Measurements from ENCODE around the gene RGS1. TPM values are rescaled to one million over a fixed set of nuclear protein-coding genes. Genes with fewer than 3 reads are reported as not detected.
"Not testable (repeated sequence)": the region's sequence is repeated elsewhere in the genome, so short reads cannot be mapped to it uniquely, and the experiment has no call there.

RGS1 gene, protein sequence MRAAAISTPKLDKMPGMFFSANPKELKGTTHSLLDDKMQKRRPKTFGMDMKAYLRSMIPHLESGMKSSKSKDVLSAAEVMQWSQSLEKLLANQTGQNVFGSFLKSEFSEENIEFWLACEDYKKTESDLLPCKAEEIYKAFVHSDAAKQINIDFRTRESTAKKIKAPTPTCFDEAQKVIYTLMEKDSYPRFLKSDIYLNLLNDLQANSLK
- 1,368 TPM for total RNA-seq

DNA sequence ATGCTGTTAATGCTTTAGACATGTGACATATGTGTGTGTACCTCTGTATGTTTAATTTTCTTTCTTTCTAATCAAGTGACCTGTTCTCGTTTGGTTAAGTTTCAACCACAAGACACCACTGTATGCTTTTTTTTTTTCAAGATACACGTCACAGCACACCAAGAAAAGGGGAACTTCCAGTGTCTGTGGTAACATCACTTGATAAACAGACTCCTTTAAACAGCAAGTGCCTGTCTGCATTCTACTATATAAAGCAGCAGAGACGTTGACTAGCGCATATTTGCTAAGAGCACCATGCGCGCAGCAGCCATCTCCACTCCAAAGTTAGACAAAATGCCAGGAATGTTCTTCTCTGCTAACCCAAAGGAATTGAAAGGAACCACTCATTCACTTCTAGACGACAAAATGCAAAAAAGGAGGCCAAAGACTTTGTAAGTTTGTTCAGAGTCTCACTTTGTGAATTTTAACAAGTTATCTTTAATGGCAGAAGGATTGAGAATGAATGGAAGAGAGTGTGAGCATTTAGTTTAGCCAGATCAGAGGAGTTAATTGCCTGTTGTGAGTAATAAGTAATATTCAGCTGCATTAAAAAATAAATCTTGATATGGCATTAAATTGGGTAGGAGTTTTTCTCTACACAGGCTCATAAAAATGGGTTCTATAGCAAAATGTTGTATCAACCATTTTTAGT is at the start of gene RGS1:
Gene RGS1 (plus strand): TSS at position 275 of the 691 bp plus-strand sequence. CDS start 20 bp downstream, at position 295.
- no peaks in the 10 kb centered on the region for H3K27me3 ChIP-seq (ENCODE audit: insufficient read depth, low read length)
- peak within 1 kb of the TSS; percentile 4 for H3K4me3 ChIP-seq (ENCODE audit: low read length)
- H3K4me1 ChIP-seq (ENCODE audit: insufficient read depth, low read length): peaks cover 4% of the 10 kb centered on the region
- H3K9me3 ChIP-seq (ENCODE audit: low read depth, low read length): no peaks in the 10 kb centered on the region

DNA sequence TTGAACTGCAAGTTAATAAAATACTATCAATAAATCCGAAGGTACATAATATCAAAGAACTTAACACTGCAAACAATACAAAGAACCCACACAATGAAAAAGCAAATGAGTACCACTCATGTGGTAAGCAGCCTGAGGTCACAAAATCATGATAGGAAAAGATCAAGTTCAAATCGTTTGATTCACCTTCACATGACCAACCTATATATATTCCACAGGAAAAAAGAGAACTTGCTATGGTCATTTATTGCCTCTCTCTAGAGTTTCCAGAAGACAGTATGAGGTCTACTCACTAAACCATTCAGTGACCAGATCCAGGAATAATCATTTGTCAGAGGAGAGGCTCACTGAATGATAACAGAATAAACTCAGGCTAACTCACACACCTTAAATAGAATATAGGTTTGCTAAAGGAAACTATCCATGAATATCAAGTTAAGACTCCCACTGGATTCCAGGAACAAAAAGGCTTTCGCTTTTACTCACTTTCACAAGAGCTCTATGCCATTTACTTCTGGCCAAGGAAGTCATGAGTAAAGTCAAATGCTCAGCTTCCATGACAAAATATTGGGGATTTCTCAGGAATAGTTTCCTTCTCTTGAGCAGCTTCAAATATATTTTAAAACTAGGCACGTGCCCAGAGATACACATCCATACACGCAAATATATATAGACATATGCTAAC is 48.3 kb upstream of the RGS1 start:
- Histone ChIP-seq H3K4me1 (ENCODE audit: insufficient read depth, low read length) (no peaks in the 10 kb centered on the region), H3K27me3 (ENCODE audit: insufficient read depth, low read length) (no peaks in the 10 kb centered on the region), H3K9me3 (ENCODE audit: low read depth, low read length) (no peaks in the 10 kb centered on the region), H3K4me3 (ENCODE audit: low read length) (no peak overlapping the region)

DNA sequence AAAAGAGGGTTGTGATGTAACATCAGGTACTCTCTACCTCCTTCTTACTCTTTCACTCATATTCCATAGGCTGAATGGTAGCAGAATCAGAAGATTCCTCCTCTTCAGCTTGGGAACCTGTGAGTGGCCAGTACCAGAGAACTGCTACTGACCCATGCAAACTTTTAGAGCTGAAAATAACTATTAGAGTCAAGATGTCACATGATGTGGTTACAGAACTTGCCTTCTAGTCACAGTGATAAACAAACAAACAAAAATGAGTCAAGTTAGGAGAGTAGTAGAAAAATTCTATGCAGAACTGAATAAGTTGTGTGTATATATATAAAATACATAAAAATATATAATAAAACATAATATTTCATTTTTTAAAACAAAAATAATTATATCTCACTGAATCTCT is 47.6 kb upstream of the RGS1 start:
- no peaks in the 10 kb centered on the region for H3K9me3 ChIP-seq (ENCODE audit: low read depth, low read length)
- H3K4me3 ChIP-seq (ENCODE audit: low read length): no peak overlapping the region
- no peaks in the 10 kb centered on the region for H3K27me3 ChIP-seq (ENCODE audit: insufficient read depth, low read length)
- H3K4me1 ChIP-seq (ENCODE audit: insufficient read depth, low read length): no peaks in the 10 kb centered on the region

DNA sequence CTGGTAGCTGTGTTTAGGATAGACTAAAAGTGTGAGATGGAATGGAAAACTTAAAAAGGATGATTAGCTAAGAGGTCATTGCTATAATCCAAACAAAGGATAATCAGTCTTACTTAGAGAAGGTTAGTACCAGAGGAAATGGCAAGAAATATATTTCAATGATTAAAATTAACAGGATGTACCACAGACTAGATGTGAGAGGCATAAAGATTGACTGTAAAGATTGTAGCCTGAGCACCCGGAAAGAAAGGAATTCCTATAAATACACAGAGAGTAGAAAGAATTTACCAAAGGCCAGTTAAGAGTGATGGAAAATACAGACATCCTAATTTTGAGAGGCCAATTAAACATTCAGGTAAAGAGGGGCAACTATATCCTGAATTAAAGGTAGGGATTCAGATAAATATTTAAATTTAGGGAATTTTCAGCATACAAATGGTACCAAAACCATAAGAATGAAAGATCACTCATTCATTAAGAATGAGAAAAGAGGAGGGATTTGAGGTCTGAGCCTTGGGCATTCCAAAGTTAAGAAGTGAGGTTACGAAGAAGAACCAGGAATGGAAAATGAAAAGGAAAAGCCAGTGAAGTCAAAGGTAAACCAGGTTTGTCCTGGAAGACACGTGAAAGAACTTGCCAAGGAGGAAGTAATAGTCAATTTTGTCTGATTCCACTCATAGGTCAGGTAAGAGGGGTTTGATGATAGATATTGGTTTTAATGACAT is 46.4 kb upstream of the RGS1 start:
- no peaks in the 10 kb centered on the region for H3K27me3 ChIP-seq (ENCODE audit: insufficient read depth, low read length)

DNA sequence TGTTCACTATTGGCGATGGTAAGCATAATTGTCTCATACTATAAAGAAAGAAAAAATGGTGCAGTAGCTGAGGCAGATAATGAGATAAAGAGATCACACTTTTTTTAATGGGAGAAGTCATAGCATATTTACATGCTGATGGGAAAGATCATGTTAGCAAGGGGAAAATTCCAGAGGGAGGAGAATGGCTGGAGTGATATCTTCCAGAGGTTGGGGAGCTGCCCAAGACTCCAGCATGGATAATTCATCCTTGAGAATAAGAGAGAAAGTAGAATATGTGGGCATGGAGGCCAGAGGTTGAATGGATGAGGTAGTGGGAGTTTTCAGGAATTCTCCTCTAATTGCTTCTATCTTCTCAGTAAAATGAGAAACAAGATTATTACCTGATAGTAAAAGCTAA is 45.8 kb upstream of the RGS1 start:
- H3K4me3 ChIP-seq (ENCODE audit: low read length): no peak overlapping the region

More for the DNA sequence above, 46.4 kb upstream of the RGS1 start:
- H3K9me3 ChIP-seq (ENCODE audit: low read depth, low read length): no peaks in the 10 kb centered on the region
- H3K4me1 ChIP-seq (ENCODE audit: insufficient read depth, low read length): no peaks in the 10 kb centered on the region
- no peak overlapping the region for H3K4me3 ChIP-seq (ENCODE audit: low read length)

DNA sequence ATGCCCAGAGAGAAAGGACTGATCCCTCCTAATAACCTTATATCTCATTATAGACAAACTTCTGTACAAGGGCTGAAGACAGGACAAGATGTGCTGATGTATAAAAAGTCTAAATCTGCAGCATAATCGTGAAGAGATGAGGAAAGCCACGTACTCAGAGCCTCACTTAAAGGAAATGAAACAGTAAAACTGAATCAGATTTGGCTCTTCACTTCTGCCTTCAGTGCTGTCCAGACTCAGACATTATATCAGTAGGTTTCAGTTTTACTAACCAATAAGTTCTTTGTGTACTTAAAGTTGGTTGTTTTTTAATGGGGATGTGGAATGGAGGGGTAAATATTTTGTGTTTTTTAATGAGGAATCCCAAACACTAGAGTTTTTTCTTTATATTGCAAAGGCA is 45.3 kb upstream of the RGS1 start:
- no peaks in the 10 kb centered on the region for H3K27me3 ChIP-seq (ENCODE audit: insufficient read depth, low read length)
- no peaks in the 10 kb centered on the region for H3K4me1 ChIP-seq (ENCODE audit: insufficient read depth, low read length)
- H3K4me3 ChIP-seq (ENCODE audit: low read length): no peak overlapping the region
- no peaks in the 10 kb centered on the region for H3K9me3 ChIP-seq (ENCODE audit: low read depth, low read length)

More for the DNA sequence above, 45.8 kb upstream of the RGS1 start:
- Histone ChIP-seq H3K9me3 (ENCODE audit: low read depth, low read length) (no peaks in the 10 kb centered on the region), H3K27me3 (ENCODE audit: insufficient read depth, low read length) (no peaks in the 10 kb centered on the region), H3K4me1 (ENCODE audit: insufficient read depth, low read length) (no peaks in the 10 kb centered on the region)

DNA sequence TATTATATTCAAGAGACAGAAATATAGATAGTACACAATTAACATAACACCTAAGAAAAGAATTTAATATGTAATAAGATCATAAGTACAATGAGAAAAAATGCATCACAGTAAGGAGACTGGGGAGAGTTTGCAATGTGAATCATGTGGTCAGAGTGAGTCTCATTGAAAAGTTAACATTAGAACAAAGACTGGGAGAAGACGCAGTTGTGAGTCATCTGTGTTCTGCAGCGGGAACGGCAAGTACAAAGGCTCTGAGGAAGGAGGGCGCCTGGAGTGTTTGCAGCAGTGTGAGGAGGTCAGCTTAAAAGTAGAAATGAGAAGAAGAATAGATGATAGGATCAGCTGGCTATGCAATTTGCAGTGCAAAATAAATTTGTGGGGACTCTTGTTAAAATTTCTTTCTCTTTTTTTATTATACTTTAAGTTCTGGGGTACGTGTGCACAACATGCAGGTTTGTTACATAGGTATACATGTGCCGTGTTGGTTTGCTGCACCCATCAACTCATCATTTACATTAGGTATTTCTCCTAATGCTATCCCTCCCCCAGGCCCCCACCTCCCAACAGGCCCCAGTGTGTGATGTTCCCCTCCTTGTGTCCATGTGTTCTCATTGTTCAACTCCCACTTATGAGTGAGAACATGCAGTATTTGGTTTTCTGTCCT is 44.4 kb upstream of the RGS1 start:
- H3K4me1 ChIP-seq (ENCODE audit: insufficient read depth, low read length); H3K4me3 ChIP-seq (ENCODE audit: low read length); H3K9me3 ChIP-seq (ENCODE audit: low read depth, low read length); H3K27me3 ChIP-seq (ENCODE audit: insufficient read depth, low read length): not testable (repeated sequence)

DNA sequence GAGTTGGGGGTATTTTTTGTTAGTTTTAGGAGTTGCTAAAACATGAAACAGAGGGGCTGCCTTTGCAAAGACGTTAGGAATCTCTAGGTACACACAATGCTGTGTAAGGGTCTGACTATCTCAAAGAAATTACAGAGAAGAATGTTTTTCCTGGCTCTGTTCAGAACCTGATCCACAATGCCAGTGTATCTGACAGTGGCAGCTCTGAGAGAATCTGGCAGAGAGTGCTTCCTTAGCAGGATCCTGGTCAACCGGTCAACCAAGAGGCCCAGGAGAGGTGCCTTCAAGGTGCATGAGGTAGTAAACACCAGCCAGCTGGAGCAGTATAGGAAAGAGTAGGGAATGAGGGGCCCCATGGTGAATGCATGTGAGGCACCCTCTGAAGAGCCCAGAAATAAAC is 40.9 kb upstream of the RGS1 start:
- Histone ChIP-seq H3K9me3 (ENCODE audit: low read depth, low read length) (no peaks in the 10 kb centered on the region), H3K27me3 (ENCODE audit: insufficient read depth, low read length) (no peaks in the 10 kb centered on the region), H3K4me1 (ENCODE audit: insufficient read depth, low read length) (peaks cover 5% of the 10 kb centered on the region), H3K4me3 (ENCODE audit: low read length) (no peak overlapping the region)

DNA sequence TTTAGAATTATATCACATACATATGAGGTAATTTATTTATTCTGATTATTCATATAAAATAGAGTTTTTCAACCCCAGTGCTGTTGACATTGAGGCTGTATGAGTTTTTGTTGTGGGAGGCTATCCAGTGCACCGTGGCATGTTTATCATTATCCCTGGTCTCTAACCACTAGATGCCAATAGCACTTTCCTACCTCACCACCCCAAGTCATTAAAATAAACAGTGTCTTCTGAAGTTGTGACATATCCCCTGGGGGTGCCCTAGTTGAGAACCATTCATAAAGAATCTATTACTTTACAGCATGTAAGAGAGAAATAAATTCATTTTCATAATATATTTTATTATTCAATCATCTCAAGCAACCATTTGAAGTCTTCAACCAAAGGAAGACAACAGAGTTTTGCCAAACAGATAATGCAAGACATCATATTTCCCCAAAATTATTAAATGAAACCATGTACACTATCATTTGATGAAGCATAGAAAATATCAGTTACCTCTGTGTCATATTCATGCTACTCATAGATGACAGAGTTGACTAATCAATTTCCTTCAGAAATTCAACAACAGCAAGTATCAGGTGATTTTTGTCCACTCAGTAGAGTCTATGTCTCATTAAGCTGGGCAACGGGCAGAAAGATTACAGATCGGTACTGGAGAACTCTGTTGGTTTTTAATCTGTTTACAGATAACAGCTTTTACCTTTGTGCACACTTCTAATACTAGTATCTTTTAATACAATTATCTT is 39.5 kb upstream of the RGS1 start:
- Histone ChIP-seq H3K4me1 (ENCODE audit: insufficient read depth, low read length) (peaks cover 7% of the 10 kb centered on the region), H3K9me3 (ENCODE audit: low read depth, low read length) (no peaks in the 10 kb centered on the region), H3K4me3 (ENCODE audit: low read length) (no peak overlapping the region), H3K27me3 (ENCODE audit: insufficient read depth, low read length) (no peaks in the 10 kb centered on the region)

DNA sequence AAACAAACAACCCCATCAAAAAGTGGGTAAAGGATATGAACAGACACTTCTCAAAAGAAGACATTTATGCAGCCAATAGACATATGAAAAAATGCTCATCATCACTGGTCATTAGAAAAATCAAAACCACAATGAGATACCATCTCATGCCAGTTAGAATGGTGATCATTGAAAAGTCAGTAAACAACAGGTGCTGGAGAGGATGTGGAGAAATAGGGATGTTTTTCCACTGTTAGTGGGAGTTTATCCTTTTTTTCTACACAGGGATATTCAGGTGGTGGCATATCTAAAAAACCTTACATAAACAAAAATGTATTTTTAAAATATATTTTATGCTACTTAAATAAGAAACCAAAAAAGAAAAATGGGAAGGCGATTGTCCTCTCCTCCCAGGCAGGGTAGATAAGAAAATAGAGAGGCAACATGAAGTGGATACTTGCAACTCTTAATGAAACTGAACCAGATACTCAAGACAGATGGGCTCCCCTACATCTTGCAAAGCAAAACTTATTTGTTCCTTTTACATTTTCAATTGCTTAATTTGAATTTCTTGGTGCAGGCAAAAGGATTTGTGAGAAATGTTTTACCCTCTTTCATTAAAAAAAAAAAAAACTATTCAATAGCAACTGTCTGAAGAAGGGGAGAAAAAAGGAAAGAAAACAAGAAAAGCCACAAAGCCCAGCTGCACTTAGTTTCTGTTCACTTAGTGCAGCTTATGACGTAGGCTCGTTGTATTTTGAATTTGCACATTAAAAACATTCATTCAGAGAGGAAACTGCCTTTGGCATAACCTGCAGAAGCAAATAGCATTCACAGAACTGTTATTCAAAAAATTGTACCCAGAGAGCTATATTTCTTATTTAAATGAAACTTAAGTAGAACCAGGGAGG is 36.9 kb upstream of the RGS1 start:
- H3K4me3 ChIP-seq (ENCODE audit: low read length): no peak overlapping the region
- H3K4me1 ChIP-seq (ENCODE audit: insufficient read depth, low read length): peaks cover 7% of the 10 kb centered on the region
- no peaks in the 10 kb centered on the region for H3K9me3 ChIP-seq (ENCODE audit: low read depth, low read length)

DNA sequence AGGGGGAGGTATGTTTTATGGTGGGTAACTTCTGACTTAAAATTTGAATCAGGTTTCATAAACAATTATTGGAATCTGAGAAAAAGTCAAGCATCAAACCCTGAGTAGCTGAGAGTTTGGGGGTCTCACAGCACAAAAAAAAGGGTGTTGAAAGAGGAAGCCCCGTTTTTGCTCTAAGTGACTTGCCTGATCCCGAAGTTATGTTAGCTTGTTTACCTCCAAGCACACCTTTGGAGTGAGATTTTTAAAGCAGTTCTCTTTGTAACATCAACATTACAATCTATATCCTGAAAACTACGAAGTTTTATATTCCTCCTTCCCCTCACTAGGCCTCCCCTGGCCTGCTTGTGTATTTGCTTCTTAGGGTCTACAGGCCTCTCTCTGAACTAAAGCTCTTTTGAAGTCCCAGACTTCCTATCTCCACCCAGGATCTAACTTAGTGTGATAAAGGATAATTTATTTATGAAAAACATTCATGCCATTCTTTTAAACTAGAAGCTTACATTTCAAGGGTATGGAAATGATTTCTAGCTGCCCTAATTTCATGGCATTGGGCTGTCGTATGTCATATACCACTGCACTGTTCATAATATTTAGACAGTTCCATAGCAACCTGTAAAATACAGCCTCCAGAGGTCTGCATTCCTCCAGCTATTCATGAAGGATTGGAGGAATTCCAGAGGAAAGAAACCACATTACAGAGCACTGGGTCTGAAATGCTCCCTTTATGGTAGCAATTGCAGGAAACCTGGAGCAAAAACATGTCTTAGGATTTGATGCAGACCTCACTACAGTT is 36.1 kb upstream of the RGS1 start:
- Histone ChIP-seq H3K4me1 (ENCODE audit: insufficient read depth, low read length) (peaks cover 8% of the 10 kb centered on the region), H3K4me3 (ENCODE audit: low read length) (no peak overlapping the region), H3K9me3 (ENCODE audit: low read depth, low read length) (no peaks in the 10 kb centered on the region), H3K27me3 (ENCODE audit: insufficient read depth, low read length) (no peaks in the 10 kb centered on the region)

More for the DNA sequence above, 36.9 kb upstream of the RGS1 start:
- H3K27me3 ChIP-seq (ENCODE audit: insufficient read depth, low read length): no peaks in the 10 kb centered on the region

DNA sequence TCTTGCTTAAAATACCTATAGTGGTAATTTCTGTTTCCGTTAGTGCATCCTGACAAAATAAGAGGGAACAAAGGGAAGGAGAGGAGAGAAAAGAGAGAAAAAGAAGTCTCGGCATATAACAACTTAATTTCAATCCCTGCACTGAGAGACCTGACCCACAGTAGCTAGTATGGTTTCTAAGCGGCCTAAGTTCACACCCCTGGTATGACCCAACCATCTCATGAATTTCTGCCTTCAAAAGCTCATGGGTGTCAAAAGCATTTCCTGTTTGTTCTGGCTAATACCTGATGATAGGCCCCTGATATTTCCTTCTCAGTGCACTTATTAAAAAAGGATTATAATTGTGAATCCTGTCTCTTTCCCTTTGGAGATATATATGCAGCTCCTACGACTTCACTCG is 32.1 kb upstream of the RGS1 start:
- H3K4me1 ChIP-seq (ENCODE audit: insufficient read depth, low read length): peaks cover 26% of the 10 kb centered on the region
- H3K4me3 ChIP-seq (ENCODE audit: low read length): no peak overlapping the region
- H3K27me3 ChIP-seq (ENCODE audit: insufficient read depth, low read length): no peaks in the 10 kb centered on the region
- H3K9me3 ChIP-seq (ENCODE audit: low read depth, low read length): no peaks in the 10 kb centered on the region

Measured in mononuclear cell (primary cell).